NCI-H2081 (cell line): ENCODE results near the gene CATSPERB.
A peak's percentile ranks its signal among the peaks of the same experiment; 100 is the strongest.
"Not testable (repeated sequence)": the region's sequence is repeated elsewhere in the genome, so short reads cannot be mapped to it uniquely, and the experiment has no call there.

Source experiments
- DNase-seq, 2 experiments: peaks; one replicate each; lab custom pipeline; 2025; lab: John Stamatoyannopoulos, UW

Gene CATSPERB

GRCh38 chr14:91580876-91581577 lies 150.9 kb downstream of the CATSPERB start:
- no peak for DNase-seq

- DNase-seq, result no peak
These were observed 154.2 kb downstream of the CATSPERB start for GRCh38 chr14:91577632-91578233.

GRCh38 chr14:91575469-91576208 lies 156.2 kb downstream of the CATSPERB start:
- DNase-seq, result no peak

- peak; percentile 75 to 83 for DNase-seq
These were observed 157.7 kb downstream of the CATSPERB start for GRCh38 chr14:91573894-91574837.

- no peak for DNase-seq
These were observed 158.4 kb downstream of the CATSPERB start for GRCh38 chr14:91573528-91573893.

- no peak for DNase-seq
These were observed 161.9 kb downstream of the CATSPERB start for GRCh38 chr14:91570021-91570420.

- DNase-seq, result no peak
These were observed 162.6 kb downstream of the CATSPERB start for GRCh38 chr14:91569301-91569700.

- DNase-seq, result no peak
These were observed 163.3 kb downstream of the CATSPERB start for GRCh38 chr14:91568626-91569025.

- not testable (repeated sequence) for DNase-seq
These were observed 164.1 kb downstream of the CATSPERB start for GRCh38 chr14:91567827-91568226.

GRCh38 chr14:91555531-91555930 lies 176.4 kb downstream of the CATSPERB start:
- no peak for DNase-seq

GRCh38 chr14:91554535-91555332 lies 177.2 kb downstream of the CATSPERB start:
- DNase-seq, result no peak

- DNase-seq, result no peak
These were observed 183.8 kb downstream of the CATSPERB start for GRCh38 chr14:91548108-91548507.

- DNase-seq, result peak in 1 of 2 experiments; percentile 40
These were observed 185.8 kb downstream of the CATSPERB start for GRCh38 chr14:91545946-91546716.

- DNase-seq, result no peak
These were observed 186.7 kb downstream of the CATSPERB start for GRCh38 chr14:91545204-91545603.

GRCh38 chr14:91536327-91536726 lies 195.6 kb downstream of the CATSPERB start:
- DNase-seq, result no peak

GRCh38 chr14:91534059-91534458 lies 197.8 kb downstream of the CATSPERB start:
- not testable (repeated sequence) for DNase-seq

GRCh38 chr14:91533623-91534022 lies 198.3 kb downstream of the CATSPERB start:
- no peak for DNase-seq
